NCI-H82 (cell line): ENCODE results near the gene MRPS18C.
"Not testable (repeated sequence)": the region's sequence is repeated elsewhere in the genome, so short reads cannot be mapped to it uniquely, and the experiment has no call there.

Source experiments
- DNase-seq: peaks from one replicate; lab custom pipeline; 2025; lab: John Stamatoyannopoulos, UW

The MRPS18C gene

GRCh38 chr4:83455281-83456183 lies at the start of gene MRPS18C, which contains the start of gene HELQ:
Gene MRPS18C (plus strand): TSS chr4:83456058. CDS start chr4:83456078, 20 bp downstream.
Gene HELQ (minus strand): TSS chr4:83455823. CDS start chr4:83455693, 130 bp downstream.
- DNase-seq = peak; percentile 99

GRCh38 chr4:83408908-83409307 lies 47.0 kb upstream of the MRPS18C start:
- DNase-seq = no peak

- DNase-seq = no peak
These were observed 42.2 kb upstream of the MRPS18C start for GRCh38 chr4:83413676-83414075.

GRCh38 chr4:83417566-83417965 lies 38.3 kb upstream of the MRPS18C start:
- DNase-seq = no peak

- DNase-seq = no peak
These were observed 37.6 kb upstream of the MRPS18C start for GRCh38 chr4:83418211-83418610.

GRCh38 chr4:83431200-83431599 lies 24.7 kb upstream of the MRPS18C start:
- DNase-seq = no peak

GRCh38 chr4:83436680-83437079 lies 19.2 kb upstream of the MRPS18C start:
- no peak for DNase-seq

GRCh38 chr4:83438719-83439118 lies 17.1 kb upstream of the MRPS18C start:
- DNase-seq = no peak

- no peak for DNase-seq
These were observed 15.6 kb upstream of the MRPS18C start for GRCh38 chr4:83440148-83440814.

- DNase-seq = no peak
These were observed 15.0 kb upstream of the MRPS18C start for GRCh38 chr4:83440899-83441298.

- DNase-seq = no peak
These were observed 6.8 kb upstream of the MRPS18C start for GRCh38 chr4:83449009-83449408.

- peak; percentile 19 for DNase-seq
These were observed 1.2 kb upstream of the MRPS18C start for GRCh38 chr4:83454686-83455085.

GRCh38 chr4:83456184-83456501 lies 285 bp downstream of the MRPS18C start:
- no peak for DNase-seq

GRCh38 chr4:83473423-83473822 lies 17.6 kb downstream of the MRPS18C start:
- DNase-seq = no peak

GRCh38 chr4:83473966-83474365 lies 18.1 kb downstream of the MRPS18C start:
- DNase-seq = no peak

GRCh38 chr4:83484500-83485461 lies 28.9 kb downstream of the MRPS18C start, which contains the start of gene ABRAXAS1:
Gene ABRAXAS1 (minus strand): TSS chr4:83485100. CDS start chr4:83485072, 28 bp downstream.
- DNase-seq = peak; percentile 94

- DNase-seq = no peak
These were observed 30.7 kb downstream of the MRPS18C start for GRCh38 chr4:83486457-83487129.

- DNase-seq = no peak
These were observed 34.0 kb downstream of the MRPS18C start for GRCh38 chr4:83489711-83490326.

- peak; percentile 27 for DNase-seq
These were observed 35.1 kb downstream of the MRPS18C start for GRCh38 chr4:83490876-83491450.

- not testable (repeated sequence) for DNase-seq
These were observed 40.4 kb downstream of the MRPS18C start for GRCh38 chr4:83496085-83496917.
